ENCODE measurements around the gene GLP1R.

The GLP1R gene

GRCh38 chr6:39053016-39053624 is 4.5 kb downstream of the GLP1R start:
- TF ChIP-seq GATA1 (IDR thresholded peaks at IDR 0.05; ENCODE audit: low read depth, low read length) (no peak), POLR2A (IDR thresholded peaks at IDR 0.05; ENCODE audit: low read length) (no peak)
- DNase-seq: no peak

- TF ChIP-seq GATA1 (IDR thresholded peaks at IDR 0.05; ENCODE audit: low read depth, low read length) (no peak), POLR2A (IDR thresholded peaks at IDR 0.05; ENCODE audit: low read length) (no peak)
- no peak for DNase-seq
Observed at GRCh38 chr6:39053854-39054576, 5.4 kb downstream of the GLP1R start.

- TF ChIP-seq POLR2A (IDR thresholded peaks at IDR 0.05; ENCODE audit: low read length): no peak
- no peak for TF ChIP-seq GATA1 (IDR thresholded peaks at IDR 0.05; ENCODE audit: low read depth, low read length)
- no peak for DNase-seq
Observed at GRCh38 chr6:39054577-39055142, 6.1 kb downstream of the GLP1R start.

GRCh38 chr6:39055661-39056060 is 7.1 kb downstream of the GLP1R start:
- DNase-seq: no peak
- TF ChIP-seq POLR2A (IDR thresholded peaks at IDR 0.05; ENCODE audit: low read length) (no peak), GATA1 (IDR thresholded peaks at IDR 0.05; ENCODE audit: low read depth, low read length) (no peak)

GRCh38 chr6:39056191-39056590 is 7.6 kb downstream of the GLP1R start:
- DNase-seq: no peak
- no peak for TF ChIP-seq POLR2A (IDR thresholded peaks at IDR 0.05; ENCODE audit: low read length)
- TF ChIP-seq GATA1 (IDR thresholded peaks at IDR 0.05; ENCODE audit: low read depth, low read length): no peak

GRCh38 chr6:39056681-39057080 is 8.1 kb downstream of the GLP1R start:
- DNase-seq: no peak
- no peak for TF ChIP-seq POLR2A (IDR thresholded peaks at IDR 0.05; ENCODE audit: low read length)
- TF ChIP-seq GATA1 (IDR thresholded peaks at IDR 0.05; ENCODE audit: low read depth, low read length): no peak

- DNase-seq: no peak
- TF ChIP-seq POLR2A (IDR thresholded peaks at IDR 0.05; ENCODE audit: low read length): no peak
- TF ChIP-seq GATA1 (IDR thresholded peaks at IDR 0.05; ENCODE audit: low read depth, low read length): no peak
Observed at GRCh38 chr6:39057251-39058155, 8.9 kb downstream of the GLP1R start.

- DNase-seq: no peak
- no peak for TF ChIP-seq POLR2A (IDR thresholded peaks at IDR 0.05; ENCODE audit: low read length)
- TF ChIP-seq GATA1 (IDR thresholded peaks at IDR 0.05; ENCODE audit: low read depth, low read length): no peak
Observed at GRCh38 chr6:39058471-39059147, 10.0 kb downstream of the GLP1R start.

- TF ChIP-seq POLR2A (IDR thresholded peaks at IDR 0.05; ENCODE audit: low read length): no peak
- no peak for TF ChIP-seq GATA1 (IDR thresholded peaks at IDR 0.05; ENCODE audit: low read depth, low read length)
- DNase-seq: no peak
Observed at GRCh38 chr6:39059496-39060310, 11.1 kb downstream of the GLP1R start.

- no peak for DNase-seq
- TF ChIP-seq POLR2A (IDR thresholded peaks at IDR 0.05; ENCODE audit: low read length) (no peak), GATA1 (IDR thresholded peaks at IDR 0.05; ENCODE audit: low read depth, low read length) (no peak)
Observed at GRCh38 chr6:39060467-39061160, 12.0 kb downstream of the GLP1R start.

DNA sequence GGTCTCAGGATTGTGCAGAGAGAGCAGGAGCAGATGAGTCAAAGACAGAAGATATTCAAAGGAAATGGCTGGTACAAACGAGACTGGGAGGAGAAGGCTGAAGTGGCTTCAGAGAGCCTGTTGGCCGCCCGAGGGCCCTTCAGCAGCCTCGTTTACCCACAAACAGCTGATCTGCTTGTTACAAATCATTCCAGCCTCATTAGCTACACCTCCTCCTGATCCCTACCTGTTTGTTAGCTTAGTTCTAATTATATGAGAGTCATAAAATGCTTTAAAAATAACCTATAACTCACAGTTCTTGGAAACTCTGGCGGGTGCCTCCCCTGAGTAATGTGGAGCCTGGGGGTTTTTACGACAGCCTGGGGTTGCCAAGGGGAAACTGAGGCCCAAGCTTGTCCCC is 12.6 kb downstream of the GLP1R start:
- DNase-seq: no peak
- no peak for TF ChIP-seq GATA1 (IDR thresholded peaks at IDR 0.05; ENCODE audit: low read depth, low read length)
- no peak for TF ChIP-seq POLR2A (IDR thresholded peaks at IDR 0.05; ENCODE audit: low read length)

- no peak for DNase-seq
- no peak for TF ChIP-seq POLR2A (IDR thresholded peaks at IDR 0.05; ENCODE audit: low read length)
- no peak for TF ChIP-seq GATA1 (IDR thresholded peaks at IDR 0.05; ENCODE audit: low read depth, low read length)
Observed at GRCh38 chr6:39061588-39061987, 13.0 kb downstream of the GLP1R start.
